ENCODE results near the gene PTPRF.

The PTPRF gene

DNA sequence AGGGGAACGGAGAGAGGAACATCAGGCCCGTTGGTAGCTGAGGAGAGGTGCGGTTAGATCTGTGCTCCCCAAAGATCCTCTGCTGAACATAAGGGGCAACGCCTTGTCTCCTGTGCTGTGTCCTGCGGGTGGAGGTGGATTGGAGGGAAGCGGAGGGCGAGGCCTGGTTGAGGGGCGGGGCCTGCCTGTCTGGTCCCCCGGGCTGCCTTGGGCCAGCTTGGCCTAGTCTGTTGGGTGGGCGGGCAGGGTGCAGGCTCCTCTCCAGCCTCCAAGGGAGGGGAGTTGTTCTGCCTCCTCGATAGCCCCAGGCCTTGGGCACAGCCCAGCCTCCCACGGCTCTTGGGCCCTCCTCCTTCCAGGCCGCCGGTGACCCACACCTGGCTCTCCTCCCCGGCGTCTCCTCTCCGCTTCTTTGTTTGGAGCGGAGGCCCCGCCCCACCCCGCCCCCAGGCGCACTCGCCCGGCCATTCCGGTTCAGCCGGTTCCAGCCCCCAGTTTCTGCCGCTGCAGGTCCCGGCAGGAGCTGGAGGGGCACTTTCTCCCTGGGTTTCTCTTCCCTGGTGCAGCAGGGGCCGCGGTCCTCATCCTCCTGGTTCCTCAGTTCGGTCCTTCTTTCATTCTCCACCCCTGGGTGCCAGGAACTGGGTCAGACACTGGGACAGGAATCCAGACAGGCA, 19.4 kb downstream of the PTPRF start:
- Histone ChIP-seq H3K9me3 (replicated peaks in 1 of 2; ENCODE audit: control insufficient read depth in 2 of 2, insufficient read depth in 1 of 2, low read depth in 1 of 2, low read length in 2 of 2) (no peaks in the 10 kb centered on the region), H2BK5ac (ENCODE audit: low read length) (peak overlapping the region; percentile 43), H4K8ac (ENCODE audit: low read depth, low read length) (no peak overlapping the region), H3K9ac (ENCODE audit: low read depth, low read length, poor library complexity) (peak overlapping the region; percentile 73), H2BK120ac (ENCODE audit: low read depth, low read length) (no peak overlapping the region), H3K27me3 (ENCODE audit: control insufficient read depth in 3 of 3, insufficient read depth in 3 of 3, low read depth in 1 of 3, low read length in 3 of 3) (no peaks in the 10 kb centered on the region), H3K27ac (replicated peaks; ENCODE audit: low read length) (peak overlapping the region; percentile 70), H3K14ac (ENCODE audit: low read length) (no peak overlapping the region), H3K36me3 (replicated peaks in 1 of 2; ENCODE audit: control insufficient read depth in 2 of 2, insufficient read depth in 2 of 2, low read length in 2 of 2) (peaks cover 12 to 35% of the 10 kb centered on the region in 2 donors), H3K23ac (ENCODE audit: low read depth, low read length, poor library complexity) (no peak overlapping the region), H3K79me1 (ENCODE audit: low read depth, low read length) (peaks cover 8% of the 10 kb centered on the region), H3K18ac (ENCODE audit: low read length) (peak overlapping the region; percentile 87), H3K4me3 (ENCODE audit: low read length in 2 of 2) (no peak overlapping the region), H3K4ac (ENCODE audit: low read length) (no peak overlapping the region), H3K4me1 (ENCODE audit: control insufficient read depth in 2 of 2, insufficient read depth in 1 of 2, low read depth in 1 of 2, low read length in 2 of 2) (peaks cover 31 to 48% of the 10 kb centered on the region in 2 donors), H2BK15ac (ENCODE audit: low read length) (no peak overlapping the region), H2AFZ (ENCODE audit: low read length) (no peak overlapping the region), H2BK12ac (ENCODE audit: low read length) (no peak overlapping the region), H4K91ac (ENCODE audit: low read depth, low read length, poor library complexity) (no peak overlapping the region), H2AK5ac (ENCODE audit: low read depth, low read length) (no peak overlapping the region), H3K4me2 (ENCODE audit: insufficient read depth, low read length, poor library complexity, severe bottlenecking) (peak overlapping the region; percentile 56)
- DNase-seq (ENCODE audit: low spot score) = peak; percentile 56
- no CpG with 5 or more reads among the region's 30 CpGs for WGBS, 2 donors (ENCODE audit: extremely low coverage in 2 of 2, insufficient read length in 2 of 2, insufficient replicate concordance in 1 of 2)

DNA sequence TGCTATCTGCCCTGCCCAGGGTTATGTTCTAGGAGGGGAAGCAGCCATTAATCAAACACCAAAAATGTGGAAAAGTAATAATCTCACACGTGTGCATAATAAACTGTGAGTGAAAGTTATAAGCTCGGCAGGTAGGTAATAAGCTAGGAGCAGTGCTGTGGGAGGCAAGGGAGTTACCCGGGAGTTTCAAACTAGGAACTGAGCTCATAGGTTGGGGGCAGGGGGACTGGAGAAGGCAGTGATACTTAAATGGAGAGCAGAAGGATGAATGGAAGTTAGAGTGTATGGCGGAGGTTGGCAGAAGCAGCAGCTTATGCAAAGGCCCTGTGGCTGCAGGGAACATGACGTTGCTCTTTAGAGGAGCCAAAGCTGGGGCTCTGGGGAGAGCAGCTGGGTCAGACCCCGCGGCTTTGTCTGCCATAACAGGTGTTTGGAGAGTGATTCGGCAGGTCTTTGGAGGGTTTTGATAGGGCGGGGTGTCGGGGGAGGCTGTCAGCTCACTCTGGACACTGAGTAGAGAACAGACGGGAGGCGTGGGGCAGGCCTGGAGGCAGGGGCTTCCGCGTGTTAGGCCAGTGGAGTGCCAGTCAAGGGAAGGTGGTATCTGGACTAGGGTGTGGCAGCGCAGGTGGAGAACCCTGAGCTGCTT, 20.0 kb downstream of the PTPRF start:
- Histone ChIP-seq H3K27me3 (ENCODE audit: control insufficient read depth in 3 of 3, insufficient read depth in 3 of 3, low read depth in 1 of 3, low read length in 3 of 3) (no peaks in the 10 kb centered on the region), H3K18ac (ENCODE audit: low read length) (peak overlapping the region; percentile 87), H2BK120ac (ENCODE audit: low read depth, low read length) (no peak overlapping the region), H3K4me3 (ENCODE audit: low read length in 2 of 2) (no peak overlapping the region), H2BK12ac (ENCODE audit: low read length) (no peak overlapping the region), H3K4ac (ENCODE audit: low read length) (no peak overlapping the region), H2AFZ (ENCODE audit: low read length) (no peak overlapping the region), H2BK5ac (ENCODE audit: low read length) (no peak overlapping the region), H3K79me1 (ENCODE audit: low read depth, low read length) (peaks cover 8% of the 10 kb centered on the region), H3K23ac (ENCODE audit: low read depth, low read length, poor library complexity) (no peak overlapping the region), H3K4me1 (ENCODE audit: control insufficient read depth in 2 of 2, insufficient read depth in 1 of 2, low read depth in 1 of 2, low read length in 2 of 2) (peaks cover 25 to 44% of the 10 kb centered on the region in 2 donors), H4K91ac (ENCODE audit: low read depth, low read length, poor library complexity) (no peak overlapping the region), H4K8ac (ENCODE audit: low read depth, low read length) (no peak overlapping the region), H2BK15ac (ENCODE audit: low read length) (no peak overlapping the region), H3K9me3 (replicated peaks in 1 of 2; ENCODE audit: control insufficient read depth in 2 of 2, insufficient read depth in 1 of 2, low read depth in 1 of 2, low read length in 2 of 2) (no peaks in the 10 kb centered on the region), H3K36me3 (replicated peaks in 1 of 2; ENCODE audit: control insufficient read depth in 2 of 2, insufficient read depth in 2 of 2, low read length in 2 of 2) (peaks cover 14 to 38% of the 10 kb centered on the region in 2 donors), H3K4me2 (ENCODE audit: insufficient read depth, low read length, poor library complexity, severe bottlenecking) (peak overlapping the region; percentile 56), H3K14ac (ENCODE audit: low read length) (no peak overlapping the region), H2AK5ac (ENCODE audit: low read depth, low read length) (peak overlapping the region; percentile 21), H3K9ac (ENCODE audit: low read depth, low read length, poor library complexity) (peak overlapping the region; percentile 54), H3K27ac (replicated peaks; ENCODE audit: low read length) (peak overlapping the region; percentile 70)
- no peak for DNase-seq (ENCODE audit: low spot score)
- no CpG with 5 or more reads among the region's 15 CpGs for WGBS, 2 donors (ENCODE audit: extremely low coverage in 2 of 2, insufficient read length in 2 of 2, insufficient replicate concordance in 1 of 2)

DNA sequence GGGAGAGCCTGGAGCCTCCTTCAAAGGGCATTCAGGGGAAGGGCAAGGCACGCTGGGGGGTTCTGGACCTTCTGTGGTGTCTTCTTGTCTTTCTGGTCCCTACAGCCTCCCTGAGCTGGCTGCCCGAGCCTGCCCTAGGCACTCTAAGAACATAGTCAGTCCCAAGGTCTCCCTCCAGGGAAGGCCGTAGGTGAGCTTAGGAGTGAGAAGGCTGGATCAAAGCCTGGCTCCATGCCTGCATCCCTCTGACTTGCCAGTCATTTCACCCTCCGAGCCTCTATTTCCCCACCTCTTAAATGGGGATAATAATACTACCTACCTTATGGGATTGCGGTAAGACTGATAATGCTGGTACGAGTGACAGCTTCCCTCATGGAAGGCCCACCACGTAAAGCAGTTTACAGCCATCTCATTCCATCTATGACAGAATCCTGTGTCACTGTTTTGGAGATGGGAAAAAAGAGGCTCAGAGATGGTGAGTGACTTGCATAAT, 20.8 kb downstream of the PTPRF start:
- Histone ChIP-seq H3K18ac (ENCODE audit: low read length) (no peak overlapping the region), H2BK12ac (ENCODE audit: low read length) (no peak overlapping the region), H2BK120ac (ENCODE audit: low read depth, low read length) (no peak overlapping the region), H3K79me1 (ENCODE audit: low read depth, low read length) (peaks cover 8% of the 10 kb centered on the region), H3K27ac (replicated peaks; ENCODE audit: low read length) (no peak overlapping the region), H3K9ac (ENCODE audit: low read depth, low read length, poor library complexity) (no peak overlapping the region), H3K36me3 (replicated peaks in 1 of 2; ENCODE audit: control insufficient read depth in 2 of 2, insufficient read depth in 2 of 2, low read length in 2 of 2) (peaks cover 17 to 41% of the 10 kb centered on the region in 2 donors), H2BK15ac (ENCODE audit: low read length) (no peak overlapping the region), H3K9me3 (replicated peaks in 1 of 2; ENCODE audit: control insufficient read depth in 2 of 2, insufficient read depth in 1 of 2, low read depth in 1 of 2, low read length in 2 of 2) (no peaks in the 10 kb centered on the region), H3K4me1 (ENCODE audit: control insufficient read depth in 2 of 2, insufficient read depth in 1 of 2, low read depth in 1 of 2, low read length in 2 of 2) (peaks cover 18 to 38% of the 10 kb centered on the region in 2 donors), H3K4ac (ENCODE audit: low read length) (no peak overlapping the region), H2AFZ (ENCODE audit: low read length) (no peak overlapping the region), H3K14ac (ENCODE audit: low read length) (no peak overlapping the region), H3K4me3 (ENCODE audit: low read length in 2 of 2) (no peak overlapping the region), H3K27me3 (ENCODE audit: control insufficient read depth in 3 of 3, insufficient read depth in 3 of 3, low read depth in 1 of 3, low read length in 3 of 3) (no peaks in the 10 kb centered on the region), H3K23ac (ENCODE audit: low read depth, low read length, poor library complexity) (no peak overlapping the region), H4K91ac (ENCODE audit: low read depth, low read length, poor library complexity) (no peak overlapping the region), H2AK5ac (ENCODE audit: low read depth, low read length) (peak overlapping the region; percentile 21), H4K8ac (ENCODE audit: low read depth, low read length) (no peak overlapping the region), H2BK5ac (ENCODE audit: low read length) (no peak overlapping the region), H3K4me2 (ENCODE audit: insufficient read depth, low read length, poor library complexity, severe bottlenecking) (no peak overlapping the region)
- DNase-seq (ENCODE audit: low spot score) = no peak
- no CpG with 5 or more reads among the region's 7 CpGs for WGBS, 2 donors (ENCODE audit: extremely low coverage in 2 of 2, insufficient read length in 2 of 2, insufficient replicate concordance in 1 of 2)

DNA sequence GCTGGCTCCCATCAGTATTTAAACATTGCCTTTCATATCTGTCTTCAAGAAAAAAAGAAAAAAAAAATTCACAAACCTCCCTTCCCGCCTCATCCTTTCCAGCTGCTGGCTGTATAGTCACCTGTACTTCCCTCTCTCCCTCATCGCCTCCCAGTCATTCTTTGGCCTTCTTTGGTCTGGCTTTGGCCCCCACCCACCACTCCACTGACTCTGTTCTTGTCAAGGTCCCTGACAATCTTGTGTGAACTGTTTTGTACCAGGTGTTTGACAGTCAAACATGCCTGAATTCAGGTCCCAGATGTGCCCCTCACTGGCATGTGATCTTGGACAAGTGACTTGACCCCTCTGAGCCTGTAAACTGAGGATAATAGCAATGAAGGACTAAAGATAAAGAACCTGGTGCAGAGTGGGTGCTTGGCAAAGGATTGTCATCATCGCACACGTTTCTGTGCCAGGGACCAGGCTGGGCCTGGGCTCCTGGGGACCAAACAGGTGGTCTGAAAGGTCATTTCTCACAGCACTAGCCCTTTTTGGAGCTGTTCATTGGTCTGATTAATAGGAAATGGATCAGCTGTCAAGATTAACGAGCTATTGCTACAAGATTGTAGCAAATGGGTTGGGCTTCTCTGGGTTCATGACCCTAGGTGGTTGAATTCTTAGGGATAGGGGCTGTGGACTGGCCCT, 21.5 kb downstream of the PTPRF start:
- H3K4me3 ChIP-seq (ENCODE audit: low read length in 2 of 2) = no peak overlapping the region
- no peak overlapping the region for H3K9ac ChIP-seq (ENCODE audit: low read depth, low read length, poor library complexity)
- H3K9me3 ChIP-seq (replicated peaks in 1 of 2; ENCODE audit: control insufficient read depth in 2 of 2, insufficient read depth in 1 of 2, low read depth in 1 of 2, low read length in 2 of 2) = no peaks in the 10 kb centered on the region
- H2BK15ac ChIP-seq (ENCODE audit: low read length) = no peak overlapping the region
- no peak overlapping the region for H2AFZ ChIP-seq (ENCODE audit: low read length)
- no peak overlapping the region for H3K4ac ChIP-seq (ENCODE audit: low read length)
- no peaks in the 10 kb centered on the region for H3K27me3 ChIP-seq (ENCODE audit: control insufficient read depth in 3 of 3, insufficient read depth in 3 of 3, low read depth in 1 of 3, low read length in 3 of 3)
- no peak overlapping the region for H3K18ac ChIP-seq (ENCODE audit: low read length)
- no peak overlapping the region for H3K14ac ChIP-seq (ENCODE audit: low read length)
- no peak overlapping the region for H3K4me2 ChIP-seq (ENCODE audit: insufficient read depth, low read length, poor library complexity, severe bottlenecking)
- peaks cover 19 to 46% of the 10 kb centered on the region in 2 donors for H3K36me3 ChIP-seq (replicated peaks in 1 of 2; ENCODE audit: control insufficient read depth in 2 of 2, insufficient read depth in 2 of 2, low read length in 2 of 2)
- H2BK120ac ChIP-seq (ENCODE audit: low read depth, low read length) = no peak overlapping the region
- H2AK5ac ChIP-seq (ENCODE audit: low read depth, low read length) = no peak overlapping the region
- H4K91ac ChIP-seq (ENCODE audit: low read depth, low read length, poor library complexity) = no peak overlapping the region
- H3K27ac ChIP-seq (replicated peaks; ENCODE audit: low read length) = no peak overlapping the region
- H3K79me1 ChIP-seq (ENCODE audit: low read depth, low read length) = peaks cover 6% of the 10 kb centered on the region
- WGBS, 2 donors (ENCODE audit: extremely low coverage in 2 of 2, insufficient read length in 2 of 2, insufficient replicate concordance in 1 of 2) = no CpG with 5 or more reads among the region's 5 CpGs
- peaks cover 11 to 32% of the 10 kb centered on the region in 2 donors for H3K4me1 ChIP-seq (ENCODE audit: control insufficient read depth in 2 of 2, insufficient read depth in 1 of 2, low read depth in 1 of 2, low read length in 2 of 2)
- no peak overlapping the region for H2BK5ac ChIP-seq (ENCODE audit: low read length)
- DNase-seq (ENCODE audit: low spot score) = no peak
- H2BK12ac ChIP-seq (ENCODE audit: low read length) = no peak overlapping the region
- no peak overlapping the region for H4K8ac ChIP-seq (ENCODE audit: low read depth, low read length)
- no peak overlapping the region for H3K23ac ChIP-seq (ENCODE audit: low read depth, low read length, poor library complexity)
